Keratinocyte (primary cell): ENCODE data around the gene TXNRD2. TPM values are rescaled to one million over a fixed set of nuclear protein-coding genes. Genes with fewer than 3 reads are reported as not detected.

Experiments
- DNase-seq: peaks from one replicate; pipeline ENCODE4 v3.0.0-alpha.2; 2011; ENCODE audit warnings: low read depth, missing footprints, low spot score
- FAIRE-seq: peaks from 2 replicates; lab custom pipeline; 2011; peaks lifted over from hg19 to GRCh38; lab: Jason Lieb, UNC
- H2AFZ ChIP-seq: 2 replicates; pipeline ENCODE4 v1.6.0; 2012; ENCODE audit warnings: low read length, control low read depth, inconsistent platforms; ENCODE audit not compliant: control insufficient read depth
- H3K27ac ChIP-seq: 2 replicates; pipeline ENCODE4 v1.5.1; 2011; ENCODE audit warnings: low read length; ENCODE audit not compliant: control insufficient read depth, insufficient read depth
- H3K27me3 ChIP-seq: 3 replicates; pipeline ENCODE4 v1.6.0; 2011; ENCODE audit warnings: low read length; ENCODE audit not compliant: control insufficient read depth, insufficient read depth; ENCODE audit errors: extremely low read depth
- H3K36me3 ChIP-seq, 2 experiments: 2 replicates in 1 of 2; 3 replicates in 1 of 2; pipeline ENCODE4 v1.5.1; 2011; ENCODE audit warnings: low read length in 2 of 2, mild to moderate bottlenecking in 1 of 2; ENCODE audit not compliant: control insufficient read depth in 2 of 2, insufficient read depth in 2 of 2; ENCODE audit errors: extremely low read depth in 1 of 2
- H3K4me1 ChIP-seq: 3 replicates; pipeline ENCODE4 v1.5.1; 2011; ENCODE audit warnings: low read length; ENCODE audit not compliant: control insufficient read depth, insufficient read depth; ENCODE audit errors: extremely low read depth
- H3K4me2 ChIP-seq: 3 replicates; pipeline ENCODE4 v1.6.0; 2011; ENCODE audit warnings: low read depth, low read length; ENCODE audit not compliant: control insufficient read depth, insufficient read depth; ENCODE audit errors: extremely low read depth
- H3K4me3 ChIP-seq, 3 experiments: fragments of 200-600 bp in 1 of 3; sonication (generic) in 1 of 3; 2 replicates in 2 of 3; 3 replicates in 1 of 3; pipeline ENCODE4 v1.5.1; 2011 to 2016; ENCODE audit warnings: low read length in 3 of 3, mild to moderate bottlenecking in 3 of 3, control low read depth in 2 of 3, inconsistent platforms in 1 of 3, low read depth in 1 of 3, mixed read lengths in 1 of 3, mixed run types in 1 of 3, moderate library complexity in 1 of 3; ENCODE audit not compliant: control insufficient read depth in 2 of 3, insufficient read depth in 2 of 3; ENCODE audit errors: extremely low read depth in 1 of 3
- H3K79me2 ChIP-seq: 2 replicates; pipeline ENCODE4 v1.6.0; 2012; ENCODE audit warnings: low read length; ENCODE audit not compliant: control insufficient read depth, insufficient read depth
- H3K9ac ChIP-seq: 3 replicates; pipeline ENCODE4 v1.6.0; 2011; ENCODE audit warnings: low read length; ENCODE audit not compliant: control insufficient read depth, insufficient read depth; ENCODE audit errors: extremely low read depth
- H3K9me1 ChIP-seq: 3 replicates; pipeline ENCODE4 v1.6.0; 2011; ENCODE audit warnings: low read length; ENCODE audit not compliant: control insufficient read depth, insufficient read depth; ENCODE audit errors: extremely low read depth
- H3K9me3 ChIP-seq: 2 replicates; pipeline ENCODE4 v1.5.1; 2012; ENCODE audit warnings: low read depth, low read length; ENCODE audit not compliant: control insufficient read depth
- H4K20me1 ChIP-seq: 3 replicates; pipeline ENCODE4 v1.6.0; 2011; ENCODE audit warnings: low read length; ENCODE audit not compliant: control insufficient read depth, insufficient read depth; ENCODE audit errors: extremely low read depth
- EZH2 ChIP-seq: IDR thresholded peaks from one replicate; pipeline ENCODE4 v1.6.1; 2012; ENCODE audit warnings: inconsistent platforms, mild to moderate bottlenecking, low read length, moderate library complexity
- dilution Hi-C: fragments of 300-500 bp; cut with MboI; formaldehyde crosslinking; loops from one replicate; pipeline ENCODE4 v1.7.0; 2020; ENCODE audit warnings: low sequenced_read_pairs; ENCODE audit not compliant: extremely low pct_ligation_motif_present
- polyA plus RNA-seq, 5 experiments: library from polyadenylated mRNA; depleted of rRNA in 3 of 5; stranded (reverse) in 3 of 5; stranded (forward) in 1 of 5; unstranded in 1 of 5; fragments of >200 nt; gene quantifications; 1 replicate in 1 of 5; 2 replicates in 3 of 5; 3 replicates in 1 of 5; pipeline versions ENCODE4 v1.2.1 to v1.2.3, GENCODE V29; 2011 to 2012; ENCODE audit warnings: missing spikeins in 2 of 5, low read depth in 1 of 5, low replicate concordance in 1 of 5
- TF ChIP-seq, protein P1 (sequence below), 3 experiments: IDR thresholded peaks in 1 of 3; conservative IDR thresholded peaks in 1 of 3; optimal IDR thresholded peaks in 1 of 3; 2 replicates in 2 of 3; 3 replicates in 1 of 3; pipeline versions ENCODE3 to v1.5.1; 2011; ENCODE audit warnings: low read length in 3 of 3, mild to moderate bottlenecking in 3 of 3, moderate library complexity in 2 of 3, control low read depth in 1 of 3, inconsistent platforms in 1 of 3; ENCODE audit not compliant: insufficient read depth in 2 of 3; ENCODE audit errors: extremely low read depth in 1 of 3

The TXNRD2 gene
- polyA plus RNA-seq, 1 donor (not counting 4 experiments of a cell fraction or from before 2014, with no cell fraction given), result 16.0 TPM

DNA sequence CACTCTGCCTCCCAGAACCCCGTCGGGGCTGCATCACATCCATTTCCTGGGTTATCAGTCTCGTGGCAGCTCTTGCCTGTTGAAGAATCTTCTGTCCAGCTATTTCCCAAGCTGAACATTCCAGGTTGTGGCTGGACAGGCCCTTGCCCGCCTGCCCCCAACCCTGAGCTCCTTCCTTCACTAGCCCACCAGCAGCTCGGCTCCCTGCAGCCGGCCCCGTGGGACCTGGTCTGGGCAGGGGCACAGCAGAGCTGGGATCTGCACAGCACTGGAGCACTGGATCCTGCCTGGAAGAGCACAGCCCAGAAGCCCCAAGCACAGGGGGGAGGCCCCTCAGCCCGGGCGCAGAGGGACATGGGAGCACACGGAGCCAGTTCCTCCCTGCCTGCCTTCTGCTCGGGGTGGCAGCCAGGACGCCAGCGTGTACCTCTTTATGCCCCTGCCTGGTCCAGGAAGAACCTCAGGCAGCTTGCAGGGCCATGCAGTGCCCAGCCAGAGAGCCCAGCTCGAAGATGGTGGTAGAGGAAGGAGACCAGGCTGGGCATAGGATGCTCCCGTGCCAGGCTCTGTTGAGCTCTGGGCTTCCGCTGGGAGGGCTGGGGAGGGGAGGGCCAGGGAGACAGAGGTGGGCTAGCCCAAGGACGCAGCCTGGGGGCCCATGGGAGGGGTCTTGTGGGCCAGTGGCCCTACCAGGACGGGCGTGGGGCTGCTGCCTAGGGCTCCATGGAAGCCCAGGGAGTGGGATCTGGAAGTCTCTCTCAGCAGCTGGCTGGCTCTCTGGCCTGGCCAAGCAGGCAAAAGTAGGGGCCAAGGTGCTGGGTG lies 70.4 kb downstream of the TXNRD2 start:
- Histone ChIP-seq H3K4me2 (no peak overlapping the region), H4K20me1 (no peaks in the 10 kb centered on the region), H3K79me2 (no peaks in the 10 kb centered on the region), H3K4me1 (peaks cover 44% of the 10 kb centered on the region), H3K27me3 (no peaks in the 10 kb centered on the region), H3K4me3 (no peak overlapping the region), H3K9me1 (no peaks in the 10 kb centered on the region), H3K9me3 (no peaks in the 10 kb centered on the region), H2AFZ (no peak overlapping the region), H3K36me3 (no peaks in the 10 kb centered on the region), H3K9ac (no peak overlapping the region), H3K27ac (no peak overlapping the region)
- FAIRE-seq (no peak), DNase-seq (no peak)
- dilution Hi-C loops, result no loop called here
- TF ChIP-seq EZH2, result no peak
- TF ChIP-seq, protein P1, sequence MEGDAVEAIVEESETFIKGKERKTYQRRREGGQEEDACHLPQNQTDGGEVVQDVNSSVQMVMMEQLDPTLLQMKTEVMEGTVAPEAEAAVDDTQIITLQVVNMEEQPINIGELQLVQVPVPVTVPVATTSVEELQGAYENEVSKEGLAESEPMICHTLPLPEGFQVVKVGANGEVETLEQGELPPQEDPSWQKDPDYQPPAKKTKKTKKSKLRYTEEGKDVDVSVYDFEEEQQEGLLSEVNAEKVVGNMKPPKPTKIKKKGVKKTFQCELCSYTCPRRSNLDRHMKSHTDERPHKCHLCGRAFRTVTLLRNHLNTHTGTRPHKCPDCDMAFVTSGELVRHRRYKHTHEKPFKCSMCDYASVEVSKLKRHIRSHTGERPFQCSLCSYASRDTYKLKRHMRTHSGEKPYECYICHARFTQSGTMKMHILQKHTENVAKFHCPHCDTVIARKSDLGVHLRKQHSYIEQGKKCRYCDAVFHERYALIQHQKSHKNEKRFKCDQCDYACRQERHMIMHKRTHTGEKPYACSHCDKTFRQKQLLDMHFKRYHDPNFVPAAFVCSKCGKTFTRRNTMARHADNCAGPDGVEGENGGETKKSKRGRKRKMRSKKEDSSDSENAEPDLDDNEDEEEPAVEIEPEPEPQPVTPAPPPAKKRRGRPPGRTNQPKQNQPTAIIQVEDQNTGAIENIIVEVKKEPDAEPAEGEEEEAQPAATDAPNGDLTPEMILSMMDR (optimal IDR thresholded peaks at IDR 0.05 in 1 of 3, IDR thresholded peaks at IDR 0.05 in 1 of 3, conservative IDR thresholded peaks at IDR 0.05 in 1 of 3; ENCODE audit: extremely low read depth in 1 of 3, insufficient read depth in 2 of 3, low read length in 3 of 3), result no peak

DNA sequence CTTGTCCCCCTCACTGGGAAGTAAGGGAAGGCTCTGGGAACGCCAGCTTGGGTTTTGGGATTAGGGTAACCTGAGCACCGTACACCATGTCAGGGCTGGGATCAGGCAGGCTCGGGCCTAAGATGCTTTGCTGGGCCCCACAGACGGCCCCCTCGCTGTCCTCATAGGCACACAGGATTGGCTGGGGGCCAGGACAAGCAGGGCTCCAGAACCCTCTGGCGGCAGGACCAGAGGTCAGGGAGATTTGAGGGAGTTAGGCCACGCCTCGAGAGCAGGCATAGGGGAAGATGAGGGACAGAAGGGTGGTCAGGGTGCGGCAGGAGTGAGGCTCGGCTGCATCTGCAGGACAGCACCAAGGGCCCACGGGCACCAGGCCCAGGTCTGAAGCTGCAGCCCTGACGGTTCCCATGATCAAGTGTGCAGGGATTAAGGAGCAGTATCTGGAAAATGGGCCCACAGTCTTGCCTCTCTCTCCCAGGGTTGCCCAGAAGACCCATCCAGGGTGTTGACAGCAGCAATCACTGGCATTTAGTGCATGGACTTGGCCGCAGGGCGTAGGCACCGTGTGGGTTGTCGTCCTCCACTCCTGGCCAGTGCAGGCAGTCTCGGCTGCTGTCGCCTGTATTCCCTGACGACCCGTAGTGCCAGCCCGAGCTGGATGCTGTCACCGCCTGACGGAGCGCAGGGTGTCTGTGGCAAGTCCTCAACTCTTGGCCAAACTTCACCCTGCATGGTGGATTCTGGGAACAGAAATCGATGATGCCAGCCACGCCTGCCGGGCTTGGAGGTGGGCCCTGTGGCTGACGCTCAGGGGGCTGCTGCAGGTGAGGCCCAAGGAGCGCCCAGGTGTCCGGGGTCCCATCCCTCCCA lies 71.2 kb downstream of the TXNRD2 start:
- Histone ChIP-seq H2AFZ (no peak overlapping the region), H3K4me2 (no peak overlapping the region), H3K4me3 (no peak overlapping the region), H3K4me1 (peaks cover 36% of the 10 kb centered on the region), H3K27ac (no peak overlapping the region), H3K36me3 (no peaks in the 10 kb centered on the region), H3K9ac (no peak overlapping the region), H3K9me3 (no peaks in the 10 kb centered on the region), H3K79me2 (no peaks in the 10 kb centered on the region), H3K9me1 (no peaks in the 10 kb centered on the region), H3K27me3 (no peaks in the 10 kb centered on the region), H4K20me1 (no peaks in the 10 kb centered on the region)
- dilution Hi-C loops, result no loop called here
- DNase-seq (no peak), FAIRE-seq (no peak)
- TF ChIP-seq EZH2, result no peak
